Liver (tissue), 9 donors: ENCODE measurements around the gene SCD5. TPM values are rescaled to one million over a fixed set of nuclear protein-coding genes. Genes with fewer than 3 reads are reported as not detected.

Source experiments
- DNase-seq: peaks from one replicate; pipeline ENCODE4 v3.0.0-alpha.2; 2017; ENCODE audit warnings: low spot score
- H3K27ac ChIP-seq, 2 donors: one replicate each; pipeline ENCODE4 v1.7.0; 2013; ENCODE audit warnings: inconsistent platforms in 2 of 2, low read length in 2 of 2, control low read depth in 1 of 2, low read depth in 1 of 2, mild to moderate bottlenecking in 1 of 2
- H3K27me3 ChIP-seq, 4 donors: one replicate each; pipeline versions ENCODE4 v1.6.1 to v1.7.0; 2013; ENCODE audit warnings: low read length in 3 of 4, inconsistent platforms in 1 of 4, mild to moderate bottlenecking in 1 of 4, moderate library complexity in 1 of 4; ENCODE audit not compliant: control insufficient read depth in 4 of 4, insufficient read depth in 4 of 4
- H3K36me3 ChIP-seq, 4 donors: one replicate each; pipeline versions ENCODE4 v1.6.1 to v1.7.0; 2013; ENCODE audit warnings: low read length in 3 of 4, mild to moderate bottlenecking in 3 of 4, low read depth in 1 of 4, moderate library complexity in 1 of 4; ENCODE audit not compliant: control insufficient read depth in 4 of 4, insufficient read depth in 3 of 4
- H3K4me1 ChIP-seq, 4 donors: one replicate each; pipeline versions ENCODE4 v1.6.1 to v1.7.0; 2013; ENCODE audit warnings: low read length in 3 of 4, mild to moderate bottlenecking in 3 of 4, moderate library complexity in 1 of 4; ENCODE audit not compliant: control insufficient read depth in 4 of 4, insufficient read depth in 4 of 4
- H3K4me3 ChIP-seq, 3 donors: one replicate each; pipeline versions ENCODE4 v1.6.1 to v1.7.0; 2013; ENCODE audit warnings: low read length in 3 of 3, control low read depth in 1 of 3, low read depth in 1 of 3, mild to moderate bottlenecking in 1 of 3
- H3K9ac ChIP-seq, 2 donors: one replicate each; pipeline ENCODE4 v1.7.0; 2013; ENCODE audit warnings: low read length in 2 of 2, mild to moderate bottlenecking in 2 of 2, moderate library complexity in 2 of 2, control low read depth in 1 of 2, low read depth in 1 of 2
- H3K9me3 ChIP-seq, 4 donors: one replicate each; pipeline versions ENCODE4 v1.6.1 to v1.7.0; 2013; ENCODE audit warnings: low read length in 3 of 4; ENCODE audit not compliant: control insufficient read depth in 4 of 4
- CTCF ChIP-seq: fragments of 150-350 bp; IDR thresholded peaks from 2 replicates; pipeline ENCODE4 v1.5.1; 2017; ENCODE audit warnings: improper control_type of control experiment, low read depth, low read length; ENCODE audit not compliant: missing input control
- EGR1 ChIP-seq, 2 donors: IDR thresholded peaks; 2 replicates each; pipeline ENCODE4 v1.6.1; 2016 to 2018; ENCODE audit warnings: antibody characterized with exemption in 2 of 2, low read depth in 2 of 2
- GABPA ChIP-seq, 2 donors: IDR thresholded peaks in 1 of 2; conservative IDR thresholded peaks in 1 of 2; 2 replicates each; pipeline ENCODE4 v1.6.1; 2016; ENCODE audit warnings: antibody characterized with exemption in 2 of 2, mild to moderate bottlenecking in 1 of 2, moderate library complexity in 1 of 2
- HNF4A ChIP-seq, 2 donors: conservative IDR thresholded peaks; 2 replicates each; pipeline ENCODE4 v1.6.1; 2016; ENCODE audit warnings: antibody characterized with exemption in 2 of 2, mild to moderate bottlenecking in 2 of 2
- JUND ChIP-seq, 2 donors: IDR thresholded peaks; 2 replicates each; pipeline ENCODE4 v1.6.1; 2016; ENCODE audit warnings: antibody characterized with exemption in 2 of 2
- REST ChIP-seq: IDR thresholded peaks from 2 replicates; pipeline ENCODE4 v1.6.1; 2016; ENCODE audit warnings: antibody characterized with exemption, mild to moderate bottlenecking
- RXRA ChIP-seq, 2 donors: IDR thresholded peaks; 2 replicates each; pipeline ENCODE4 v1.6.1; 2017 to 2018; ENCODE audit warnings: antibody characterized with exemption in 2 of 2, mild to moderate bottlenecking in 1 of 2
- TAF1 ChIP-seq: conservative IDR thresholded peaks from 2 replicates; pipeline ENCODE4 v1.6.1; 2016; ENCODE audit warnings: antibody characterized with exemption, mild to moderate bottlenecking
- YY1 ChIP-seq: IDR thresholded peaks from 2 replicates; pipeline ENCODE4 v1.6.1; 2016; ENCODE audit warnings: antibody characterized with exemption, mild to moderate bottlenecking
- WGBS: extraction: QIAGEN DNeasy Blood & Tissue Kit; methylation state at CpG from one replicate; pipeline ENCODE4 v1.1.7; 2013; 5-methylcytosine and 5-hydroxymethylcytosine counted together
- polyA plus RNA-seq, 2 donors: library from polyadenylated mRNA; stranded (reverse) in 1 of 2; unstranded in 1 of 2; fragments of 200-250 nt in 1 of 2; fragments of >200 nt in 1 of 2; fragmentation: Nextera tagmentation in 1 of 2; extraction: Ambion mirVana in 1 of 2; gene quantifications; one replicate each; pipeline versions ENCODE4 v1.2.1 to v1.2.3, GENCODE V29; 2013 to 2015
- total RNA-seq, 2 donors: library from RNA; depleted of rRNA; stranded (reverse); fragments of >200 nt; gene quantifications; one replicate each; pipeline ENCODE4 v1.2.3, GENCODE V29; 2014
- donor health status: healthy.
- donor health status: healthy.
- donor health status: healthy.
- donor health status: healthy.
- donor health status: healthy.

Gene SCD5
- total and polyA plus RNA-seq, 4 donors = 0.14 to 1.9 (median 0.57) TPM

- TF ChIP-seq HNF4A (conservative IDR thresholded peaks at IDR 0.05) = no peak
- no peak for TF ChIP-seq EGR1 (IDR thresholded peaks at IDR 0.05; ENCODE audit: low read depth in 2 of 2)
- no peak for DNase-seq
- Histone ChIP-seq H3K9ac (no peak overlapping the region), H3K27me3 (no peaks in the 10 kb centered on the region), H3K36me3 (no peaks in the 10 kb centered on the region), H3K4me3 (no peak overlapping the region), H3K4me1 (no peaks in the 10 kb centered on the region), H3K9me3 (no peaks in the 10 kb centered on the region), H3K27ac (no peak overlapping the region)
- WGBS = 88% methylated on average over 4 of the region's 4 CpGs
These were observed 25.5 kb downstream of the SCD5 start for GRCh38 chr4:82773057-82773456.

- Histone ChIP-seq H3K4me3 (no peak overlapping the region), H3K4me1 (no peaks in the 10 kb centered on the region), H3K9ac (no peak overlapping the region), H3K9me3 (peaks cover 0 to 3% (median 0%) of the 10 kb centered on the region in 4 donors), H3K27me3 (no peaks in the 10 kb centered on the region), H3K36me3 (no peaks in the 10 kb centered on the region), H3K27ac (no peak overlapping the region)
- 82% methylated on average over 3 of the region's 3 CpGs for WGBS
- no peak for TF ChIP-seq RXRA (IDR thresholded peaks at IDR 0.05)
- no peak for TF ChIP-seq REST
- no peak for DNase-seq
These were observed 28.0 kb downstream of the SCD5 start for GRCh38 chr4:82770607-82771006.

GRCh38 chr4:82765134-82765533 lies 33.5 kb downstream of the SCD5 start:
- H3K4me1 ChIP-seq = no peaks in the 10 kb centered on the region
- H3K36me3 ChIP-seq = no peaks in the 10 kb centered on the region
- H3K9me3 ChIP-seq = peaks cover 0 to 9% (median 2%) of the 10 kb centered on the region in 4 donors
- TF ChIP-seq JUND (IDR thresholded peaks at IDR 0.05) (no peak), TAF1 (no peak), EGR1 (IDR thresholded peaks at IDR 0.05; ENCODE audit: low read depth in 2 of 2) (no peak), CTCF (no peak), YY1 (no peak)
- H3K4me3 ChIP-seq = no peak overlapping the region
- H3K27me3 ChIP-seq = no peaks in the 10 kb centered on the region
- H3K9ac ChIP-seq = no peak overlapping the region
- DNase-seq = no peak
- H3K27ac ChIP-seq = no peak overlapping the region

- Histone ChIP-seq H3K4me1 (no peaks in the 10 kb centered on the region), H3K4me3 (no peak overlapping the region), H3K27me3 (no peaks in the 10 kb centered on the region), H3K9me3 (peaks cover 0 to 9% (median 2%) of the 10 kb centered on the region in 4 donors), H3K9ac (no peak overlapping the region), H3K36me3 (no peaks in the 10 kb centered on the region), H3K27ac (no peak overlapping the region)
- DNase-seq = no peak
- TF ChIP-seq TAF1 (no peak), GABPA (IDR thresholded peaks at IDR 0.05 in 1 of 2, conservative IDR thresholded peaks at IDR 0.05 in 1 of 2) (no peak)
- 55% methylated on average over 3 of the region's 3 CpGs for WGBS
These were observed 37.4 kb downstream of the SCD5 start for GRCh38 chr4:82761229-82761628.
